ENCODE measurements around the gene JUNB. TPM values are rescaled to one million over a fixed set of nuclear protein-coding genes. Genes with fewer than 3 reads are reported as not detected.
A peak's percentile ranks its signal among the peaks of the same experiment; 100 is the strongest.

Gene JUNB
- total and polyA plus RNA-seq, 2 of the 8 experiments (the other 6 are each of a cell fraction or from before 2014, with no cell fraction given): 7.4 to 10.0 TPM

- Histone ChIP-seq H3K27ac (ENCODE audit: low read depth, low read length) (no peak overlapping the region), H2AFZ (ENCODE audit: low read length) (no peak overlapping the region; the same call in 1 of the 2 replicates)
- no peak for FAIRE-seq
- TF ChIP-seq CTCF (IDR thresholded peaks at IDR 0.05; ENCODE audit: control extremely low read depth in 1 of 3, insufficient read depth in 1 of 3, low read depth in 1 of 3, low read length in 3 of 3) (peak; percentile 81 to 92 (median 81)), POU5F1 (IDR thresholded peaks at IDR 0.05; ENCODE audit: low read depth, low read length) (no peak), ZNF274 (IDR thresholded peaks at IDR 0.05; ENCODE audit: borderline replicate concordance, extremely low read depth, low read length) (no peak), TCF12 (IDR thresholded peaks at IDR 0.05; ENCODE audit: low read depth, low read length) (0 out of 2 replicates have a peak, but pooled peaks have one; percentile 6), CTBP2 (IDR thresholded peaks at IDR 0.05; ENCODE audit: borderline replicate concordance, insufficient read depth, insufficient read length, low read length) (no peak), KDM5A (IDR thresholded peaks at IDR 0.05; ENCODE audit: low read length) (no peak), TBP (IDR thresholded peaks at IDR 0.05; ENCODE audit: low read depth, low read length) (no peak), SRF (IDR thresholded peaks at IDR 0.05; ENCODE audit: low read depth, low read length) (no peak), RBBP5 (IDR thresholded peaks at IDR 0.05; ENCODE audit: borderline replicate concordance, low read depth, low read length) (no peak)
Observed at GRCh38 chr19:12777217-12778016, 13.9 kb upstream of the JUNB start.

More at GRCh38 chr19:12777217-12778016, 13.9 kb upstream of the JUNB start:
- Histone ChIP-seq H3K4me3 (ENCODE audit: extremely low read depth in 1 of 4, insufficient read depth in 2 of 4, low read depth in 3 of 4, low read length in 4 of 4) (peak overlapping the region; percentile 40 to 69 (median 62)), H3K4me2 (ENCODE audit: insufficient read depth in 1 of 2, low read depth in 2 of 2, low read length in 2 of 2) (peak overlapping the region; percentile 93 to 94), H4K5ac (ENCODE audit: insufficient read length, low read depth, low read length) (peak overlapping the region; percentile 29), H4K91ac (replicated peaks; ENCODE audit: insufficient read length, low read length) (no peak overlapping the region), H3K9me3 (ENCODE audit: insufficient read depth in 2 of 2, low read depth in 1 of 2, low read length in 1 of 2) (no peaks in the 10 kb centered on the region), H3K14ac (ENCODE audit: insufficient read length) (no peak overlapping the region), H3K79me2 (ENCODE audit: control insufficient read depth in 1 of 2, insufficient read depth in 2 of 2, low read length in 2 of 2) (no peaks in the 10 kb centered on the region), H3K56ac (replicated peaks; ENCODE audit: insufficient read length, low read depth, low read length) (no peak overlapping the region), H2BK20ac (ENCODE audit: low read length) (no peak overlapping the region), H3K4ac (replicated peaks; ENCODE audit: insufficient read length, low read depth, low read length) (peak overlapping the region; percentile 87), H2BK5ac (ENCODE audit: low read depth, low read length) (peak overlapping the region; percentile 85; the same call in 1 of the 2 replicates), H3K36me3 (ENCODE audit: control insufficient read depth in 2 of 4, insufficient read depth in 4 of 4, low read length in 3 of 4) (no peaks in the 10 kb centered on the region; a peak in 1 of 8 replicates), H2BK15ac (ENCODE audit: low read length) (no peak overlapping the region), H2BK12ac (ENCODE audit: low read depth, low read length) (no peak overlapping the region), H2AK5ac (ENCODE audit: low read depth, low read length) (no peak overlapping the region), H4K8ac (ENCODE audit: extremely low read depth, insufficient read depth, low read length) (peak overlapping the region; percentile 37; the same call in 1 of the 2 replicates), H4K20me1 (replicated peaks in 1 of 2; ENCODE audit: control insufficient read depth in 1 of 2, insufficient read depth in 2 of 2, low read length in 2 of 2) (no peaks in the 10 kb centered on the region), H2BK120ac (replicated peaks; ENCODE audit: low read depth, low read length) (no peak overlapping the region), H3K18ac (ENCODE audit: extremely low read depth, low read length) (peak overlapping the region; percentile 92), H3K9ac (replicated peaks in 1 of 4; ENCODE audit: extremely low read depth in 1 of 4, low read depth in 3 of 4, low read length in 3 of 4) (no peak overlapping the region), H3K79me1 (ENCODE audit: low read depth, low read length) (no peaks in the 10 kb centered on the region), H3K27me3 (replicated peaks in 1 of 4; ENCODE audit: control insufficient read depth in 3 of 4, extremely low read depth in 1 of 4, insufficient read depth in 3 of 4, low read length in 3 of 4) (no peaks in the 10 kb centered on the region), H3K4me1 (replicated peaks in 1 of 4; ENCODE audit: control insufficient read depth in 3 of 4, insufficient read depth in 4 of 4, low read length in 3 of 4) (peaks cover 0 to 22% (median 17%) of the 10 kb centered on the region in 4 experiments; a peak in 6 of 7 replicates), H3K23ac (ENCODE audit: insufficient read length) (no peak overlapping the region), H3K23me2 (ENCODE audit: low read depth, low read length) (peaks cover 22% of the 10 kb centered on the region; the same call in 1 of the 2 replicates)
- DNase-seq (ENCODE audit: low read depth in 1 of 2, low spot score in 2 of 2): peak in 1 of 2 experiments; percentile 95
- CTCF ChIA-PET (ENCODE audit: partially characterized antibody): interaction anchor here (0.7 to 11.2 kb wide), 22 partner anchors 10 to 88 kb away, joined by 3 to 277 read pairs (median 4); partner anchors contain the start of genes GET3, JUNB, RNASEH2A and THSD8
- WGBS, 2 experiments (ENCODE audit: extremely low coverage in 1 of 2, insufficient coverage in 1 of 2, insufficient read length in 1 of 2, insufficient replicate concordance in 2 of 2, low coverage in 1 of 2, low lambda C conversion rate in 2 of 2, missing lambda C conversion rate in 1 of 2): 15% methylated on average over 40 of the region's 43 CpGs; no CpG with 5 or more reads in 1 of the 2 experiments
- POLR2A ChIA-PET (ENCODE audit: partially characterized antibody): interaction anchor here (0.9 to 16.6 kb wide), 14 partner anchors 8 to 114 kb away, joined by 3 to 317 read pairs (median 4); partner anchors contain the start of genes GCDH, GET3, JUNB and PRDX2
